AG04450 (cell line): ENCODE results near the gene PEMT. TPM values are rescaled to one million over a fixed set of nuclear protein-coding genes. Genes with fewer than 3 reads are reported as not detected.

Experiments
- CTCF ChIA-PET: fragments of 300-600, 350-600 bp; formaldehyde crosslinking; extraction: SDS; loops from one replicate; lab custom pipeline; 2022; ENCODE audit warnings: antibody characterized with exemption, inconsistent platforms; lab: Charles Lee
- POLR2A ChIA-PET: fragments of 350-600 bp; formaldehyde crosslinking; extraction: SDS; loops from one replicate; lab custom pipeline; 2021; ENCODE audit warnings: antibody characterized with exemption, inconsistent platforms; lab: Yijun Ruan, JAX
- DNase-seq: peaks from one replicate; pipeline ENCODE4 v3.0.0-alpha.2; 2011; ENCODE audit warnings: low read depth, low spot score
- H3K27ac ChIP-seq: one replicate; pipeline ENCODE4 v1.5.1; 2012; ENCODE audit warnings: low read depth, low read length, control low read depth
- H3K27me3 ChIP-seq: one replicate; pipeline ENCODE4 v1.6.0; 2012; ENCODE audit warnings: low read length; ENCODE audit not compliant: control insufficient read depth, insufficient read depth
- H3K4me3 ChIP-seq: 2 replicates; pipeline ENCODE4 v1.5.1; 2011; ENCODE audit warnings: mild to moderate bottlenecking, low read depth, low read length, control low read depth
- H3K9me3 ChIP-seq: 2 replicates; pipeline ENCODE4 v1.5.1; 2012; ENCODE audit warnings: low read length; ENCODE audit not compliant: control insufficient read depth, insufficient read depth
- CTCF ChIP-seq: IDR thresholded peaks from 2 replicates; pipeline ENCODE4 v1.5.1; 2011; ENCODE audit warnings: low read depth, low read length, control low read depth, inconsistent platforms
- polyA plus RNA-seq: library from polyadenylated mRNA; depleted of rRNA; stranded (reverse); fragments of >200 nt; gene quantifications from 2 replicates; pipeline ENCODE4 v1.2.3, GENCODE V29; 2011

PEMT gene
- polyA plus RNA-seq, 1 experiment: 14.9 TPM

- no peaks in the 10 kb centered on the region for H3K9me3 ChIP-seq
- no peak for TF ChIP-seq CTCF
- H3K4me3 ChIP-seq: no peak overlapping the region
- H3K27ac ChIP-seq: no peak overlapping the region
- no peak for DNase-seq
- ChIA-PET POLR2A (no interaction called here), CTCF (interaction anchor here (0.6 to 3.0 kb wide), 3 partner anchors 9 to 291 kb away, joined by 3 to 9 read pairs (median 9); no protein-coding TSS in a partner anchor)
- H3K27me3 ChIP-seq: no peaks in the 10 kb centered on the region
Measured at GRCh38 chr17:17577373-17577772, 14.1 kb downstream of the PEMT start.

DNA sequence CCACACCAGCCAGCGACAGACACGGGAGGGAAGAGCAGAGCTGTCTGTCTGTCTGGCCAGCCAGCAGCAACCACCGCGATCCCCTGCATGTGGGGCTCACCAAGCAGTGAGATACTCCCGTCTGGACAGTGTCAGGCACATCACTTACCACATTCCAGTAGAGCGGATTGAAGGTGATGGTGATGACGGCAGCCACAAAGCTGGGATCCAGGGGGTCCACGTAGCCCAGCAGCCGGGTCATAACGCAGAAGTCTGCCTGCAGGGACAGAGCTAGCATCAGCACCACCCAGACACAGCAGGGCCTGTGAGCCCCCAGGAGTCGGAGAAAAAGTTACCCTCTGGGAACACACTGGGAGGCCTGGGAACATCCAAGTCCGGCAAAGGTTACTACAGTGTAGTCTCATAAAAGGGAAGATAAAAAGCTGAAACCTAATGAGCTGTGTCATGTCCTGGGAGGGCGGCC lies 14.7 kb downstream of the PEMT start:
- CTCF ChIA-PET: interaction anchor here (0.6 to 3.0 kb wide), 2 partner anchors 8 to 292 kb away, joined by 9 read pairs; no protein-coding TSS in a partner anchor
- POLR2A ChIA-PET: no interaction called here
- Histone ChIP-seq H3K4me3 (no peak overlapping the region), H3K9me3 (no peaks in the 10 kb centered on the region), H3K27me3 (no peaks in the 10 kb centered on the region), H3K27ac (no peak overlapping the region)
- TF ChIP-seq CTCF: no peak
- no peak for DNase-seq

DNA sequence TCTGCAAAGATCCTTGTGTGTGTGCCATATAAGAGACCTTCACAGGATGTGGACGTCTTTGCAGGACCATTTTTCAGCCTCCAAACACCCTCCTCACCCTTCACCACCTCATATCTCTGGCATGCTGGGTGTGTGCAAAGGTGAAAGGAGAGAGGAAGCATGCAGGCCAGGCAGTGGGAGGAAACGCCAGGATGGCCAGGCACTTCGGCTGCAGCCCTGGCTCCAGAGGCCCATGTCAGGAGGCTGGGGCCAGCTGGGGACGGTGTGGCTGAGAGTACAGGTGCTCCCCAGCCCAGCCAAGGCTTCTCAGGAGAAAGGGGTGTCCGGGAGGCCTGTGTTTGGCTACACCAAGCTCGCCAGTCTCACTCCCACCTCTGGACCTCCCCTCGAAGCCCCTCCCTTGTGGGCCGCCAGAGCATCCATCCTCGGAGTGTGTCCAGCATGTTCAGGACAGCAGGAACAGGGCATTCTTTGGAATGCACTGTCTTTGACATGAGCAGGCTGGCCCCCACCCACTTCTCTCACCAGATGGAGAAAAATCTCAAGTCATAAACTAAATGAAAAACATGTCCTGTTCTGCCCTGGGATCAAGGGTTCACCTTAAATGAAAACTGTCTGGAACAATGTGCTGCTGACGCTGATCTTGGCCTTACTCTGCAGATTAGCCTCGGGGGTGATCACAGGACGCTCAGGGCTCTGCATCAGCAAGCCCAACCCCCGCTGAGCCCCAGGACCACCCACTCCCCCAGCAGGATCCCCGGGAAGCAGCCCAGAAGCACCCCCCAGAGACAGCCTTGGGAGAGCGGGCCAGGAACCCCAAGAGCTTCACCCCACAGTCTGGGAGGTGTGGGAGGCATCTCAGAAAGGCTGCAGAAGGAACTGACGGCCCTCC lies 15.9 kb downstream of the PEMT start:
- ChIA-PET CTCF (interaction anchor here (0.7 kb wide), 1 partner anchor 79 kb away, joined by 3 read pairs; no protein-coding TSS in a partner anchor), POLR2A (no interaction called here)
- no peak for DNase-seq
- Histone ChIP-seq H3K27me3 (no peaks in the 10 kb centered on the region), H3K9me3 (no peaks in the 10 kb centered on the region), H3K27ac (no peak overlapping the region), H3K4me3 (no peak overlapping the region)
- no peak for TF ChIP-seq CTCF

GRCh38 chr17:17573912-17574311 lies 17.6 kb downstream of the PEMT start:
- CTCF ChIA-PET: interaction anchor here (0.6 to 1.2 kb wide), 4 partner anchors 10 to 301 kb away, joined by 3 to 13 read pairs (median 4); no protein-coding TSS in a partner anchor
- TF ChIP-seq CTCF: no peak
- no peak overlapping the region for H3K4me3 ChIP-seq
- no peak overlapping the region for H3K27ac ChIP-seq
- POLR2A ChIA-PET: no interaction called here
- H3K9me3 ChIP-seq: no peaks in the 10 kb centered on the region
- no peaks in the 10 kb centered on the region for H3K27me3 ChIP-seq
- DNase-seq: no peak
